Middle frontal gyrus (tissue), 1 donor: ENCODE measurements around the gene MPDU1.
A peak's percentile ranks its signal among the peaks of the same experiment; 100 is the strongest.

Experiments
- DNase-seq: peaks from one replicate; pipeline ENCODE4 v3.0.0-alpha.2; 2015; ENCODE audit warnings: low spot score; ENCODE audit errors: extremely low spot score

Gene MPDU1

GRCh38 chr17:7583253-7584109 is at the start of gene MPDU1:
Gene MPDU1, plus strand, starts transcription at chr17:7583852. Its CDS starts 11 bp downstream, at chr17:7583863.
- peak; percentile 90 for DNase-seq

- DNase-seq: no peak
Observed at GRCh38 chr17:7538050-7538449, 45.6 kb upstream of the MPDU1 start.

- no peak for DNase-seq
Observed at GRCh38 chr17:7538891-7539545, 44.6 kb upstream of the MPDU1 start.

- DNase-seq: no peak
Observed at GRCh38 chr17:7541074-7541621, 42.5 kb upstream of the MPDU1 start.

- DNase-seq: no peak
Observed at GRCh38 chr17:7544911-7545310, 38.7 kb upstream of the MPDU1 start.

GRCh38 chr17:7548585-7549400 is 34.9 kb upstream of the MPDU1 start, which contains the start of gene TNFSF12:
Gene TNFSF12, plus strand, starts transcription at chr17:7549058. Its CDS starts 96 bp downstream, at chr17:7549154.
- DNase-seq: no peak

- DNase-seq: no peak
Observed at GRCh38 chr17:7549401-7550055, 34.1 kb upstream of the MPDU1 start.

- DNase-seq: no peak
Observed at GRCh38 chr17:7550344-7550743, 33.3 kb upstream of the MPDU1 start.

GRCh38 chr17:7551396-7551795 is 32.3 kb upstream of the MPDU1 start:
- no peak for DNase-seq

GRCh38 chr17:7552621-7553051 is 31.0 kb upstream of the MPDU1 start:
- no peak for DNase-seq

- DNase-seq: no peak
Observed at GRCh38 chr17:7553356-7553755, 30.3 kb upstream of the MPDU1 start.

- DNase-seq: no peak
Observed at GRCh38 chr17:7555320-7555948, 28.2 kb upstream of the MPDU1 start.

- DNase-seq: no peak
Observed at GRCh38 chr17:7556627-7557026, 27.0 kb upstream of the MPDU1 start.

- no peak for DNase-seq
Observed at GRCh38 chr17:7557147-7557764, 26.4 kb upstream of the MPDU1 start.

GRCh38 chr17:7557775-7558543 is 25.7 kb upstream of the MPDU1 start:
- no peak for DNase-seq

- no peak for DNase-seq
Observed at GRCh38 chr17:7558544-7559319, 24.9 kb upstream of the MPDU1 start, which contains the start of gene TNFSF13. Gene TNFSF13, plus strand, starts transcription at chr17:7558750. Its CDS starts 290 bp downstream, at chr17:7559040.

- no peak for DNase-seq
Observed at GRCh38 chr17:7559320-7560171, 24.1 kb upstream of the MPDU1 start.
